Subcutaneous adipose tissue (tissue), 4 donors: Measurements from ENCODE around the gene UBXN6. TPM values are rescaled to one million over a fixed set of nuclear protein-coding genes. Genes with fewer than 3 reads are reported as not detected.

Source experiments
- total RNA-seq, 4 donors: library from RNA; depleted of rRNA; stranded (reverse); fragments of >200 nt; gene quantifications; one replicate each; pipeline ENCODE4 v1.1.0, GENCODE V29; 2016
- TF ChIP-seq, protein P1 (sequence below): fragments of 450-650 bp; IDR thresholded peaks from one replicate; pipeline ENCODE4 v1.5.1; 2016; ENCODE audit warnings: low read depth, mild to moderate bottlenecking, control low read depth, antibody characterized with exemption, moderate library complexity

Gene UBXN6
- total RNA-seq, 4 donors from 2014 or later, result 85.0 to 149 (median 102) TPM

DNA sequence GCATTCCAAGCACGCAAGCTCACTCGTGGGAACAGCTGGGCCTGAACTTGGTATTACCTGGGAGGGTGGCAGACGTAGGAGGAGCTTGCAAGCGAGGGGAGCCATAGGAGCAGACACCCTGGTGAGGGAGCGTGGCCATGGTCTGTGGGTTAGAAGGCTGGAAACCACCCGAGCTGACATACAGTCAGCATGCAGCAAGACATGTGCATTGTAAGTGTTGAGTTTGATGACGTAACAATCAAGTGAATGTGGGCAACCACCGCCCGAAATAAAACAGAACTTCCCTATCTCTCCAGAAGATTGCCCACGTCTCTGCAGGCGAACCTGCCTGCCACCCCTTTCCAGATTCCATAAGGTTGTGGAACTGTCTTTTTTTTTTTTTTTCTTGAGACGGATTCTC lies 26.8 kb downstream of the UBXN6 start:
- TF ChIP-seq, protein P1, sequence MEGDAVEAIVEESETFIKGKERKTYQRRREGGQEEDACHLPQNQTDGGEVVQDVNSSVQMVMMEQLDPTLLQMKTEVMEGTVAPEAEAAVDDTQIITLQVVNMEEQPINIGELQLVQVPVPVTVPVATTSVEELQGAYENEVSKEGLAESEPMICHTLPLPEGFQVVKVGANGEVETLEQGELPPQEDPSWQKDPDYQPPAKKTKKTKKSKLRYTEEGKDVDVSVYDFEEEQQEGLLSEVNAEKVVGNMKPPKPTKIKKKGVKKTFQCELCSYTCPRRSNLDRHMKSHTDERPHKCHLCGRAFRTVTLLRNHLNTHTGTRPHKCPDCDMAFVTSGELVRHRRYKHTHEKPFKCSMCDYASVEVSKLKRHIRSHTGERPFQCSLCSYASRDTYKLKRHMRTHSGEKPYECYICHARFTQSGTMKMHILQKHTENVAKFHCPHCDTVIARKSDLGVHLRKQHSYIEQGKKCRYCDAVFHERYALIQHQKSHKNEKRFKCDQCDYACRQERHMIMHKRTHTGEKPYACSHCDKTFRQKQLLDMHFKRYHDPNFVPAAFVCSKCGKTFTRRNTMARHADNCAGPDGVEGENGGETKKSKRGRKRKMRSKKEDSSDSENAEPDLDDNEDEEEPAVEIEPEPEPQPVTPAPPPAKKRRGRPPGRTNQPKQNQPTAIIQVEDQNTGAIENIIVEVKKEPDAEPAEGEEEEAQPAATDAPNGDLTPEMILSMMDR, result no peak

DNA sequence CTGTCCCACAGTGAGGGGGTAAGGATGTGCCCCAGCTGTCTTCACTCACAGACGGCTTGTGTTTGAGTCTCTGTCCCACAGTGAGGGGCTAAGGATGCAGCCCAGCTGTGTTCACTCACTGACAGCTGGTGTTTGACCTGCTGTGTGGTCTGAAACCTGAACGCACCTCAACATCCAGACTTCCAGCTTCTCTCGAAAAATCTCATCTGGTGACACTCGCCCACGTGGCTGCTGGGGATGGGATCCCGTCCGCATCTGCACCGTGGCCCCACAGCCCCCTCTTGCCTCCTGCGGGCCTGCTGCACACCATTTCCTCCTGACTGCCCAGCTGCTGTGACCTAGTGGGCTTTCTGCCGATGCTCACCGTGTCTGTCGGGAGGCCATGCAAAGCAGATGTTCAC lies 27.8 kb downstream of the UBXN6 start:
- TF ChIP-seq, protein P1, result no peak

DNA sequence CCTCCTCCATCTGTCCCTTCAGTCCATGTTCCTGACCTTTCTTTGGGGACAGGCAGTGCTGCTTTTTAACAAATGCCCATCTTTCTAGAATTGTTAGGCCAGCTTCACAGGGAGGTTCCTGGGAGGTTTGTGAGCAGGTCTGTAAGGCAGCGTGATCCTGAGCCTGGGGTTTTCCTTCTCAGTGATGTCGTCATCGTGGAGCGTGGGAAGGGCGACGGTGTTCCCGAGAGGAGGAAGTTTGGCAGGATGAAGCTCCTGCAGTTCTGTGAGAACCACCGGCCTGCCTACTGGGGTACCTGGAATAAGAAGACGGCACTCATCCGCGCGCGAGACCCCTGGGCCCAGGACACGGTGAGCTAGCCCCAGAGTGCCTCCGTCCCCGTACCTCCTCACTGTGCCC lies 28.3 kb downstream of the UBXN6 start:
- TF ChIP-seq, protein P1, result no peak

DNA sequence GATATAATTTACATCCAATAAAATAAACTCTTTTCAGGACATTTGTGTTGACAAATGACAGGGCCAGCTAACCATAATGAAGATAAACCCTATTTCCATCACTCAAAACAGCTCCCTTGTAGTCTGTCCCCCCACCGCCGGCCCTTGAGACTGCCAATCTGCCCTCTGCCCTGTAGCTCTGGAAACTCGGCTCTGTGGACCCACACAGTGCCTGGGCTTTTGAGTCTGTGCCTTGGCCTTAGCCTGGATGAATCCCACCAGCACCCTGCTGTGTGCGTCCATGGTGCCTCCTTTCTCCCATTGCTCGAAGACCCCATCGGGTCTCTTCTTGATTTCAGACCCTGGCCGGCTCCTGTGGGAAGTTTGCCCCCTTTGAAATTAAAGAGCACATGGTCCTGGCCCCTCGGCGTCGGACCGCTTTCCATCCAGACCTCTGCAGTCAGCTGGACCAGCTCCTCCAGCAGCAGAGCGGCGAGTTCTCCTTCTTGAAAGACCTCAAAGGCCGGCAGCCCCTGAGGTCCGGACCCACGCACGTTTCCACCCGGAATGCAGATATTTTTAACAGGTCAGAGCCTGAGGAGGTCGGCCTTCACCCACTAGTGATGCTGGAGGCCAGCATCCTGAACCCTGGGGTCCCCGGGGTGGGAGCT lies 29.1 kb downstream of the UBXN6 start:
- TF ChIP-seq, protein P1, result no peak

DNA sequence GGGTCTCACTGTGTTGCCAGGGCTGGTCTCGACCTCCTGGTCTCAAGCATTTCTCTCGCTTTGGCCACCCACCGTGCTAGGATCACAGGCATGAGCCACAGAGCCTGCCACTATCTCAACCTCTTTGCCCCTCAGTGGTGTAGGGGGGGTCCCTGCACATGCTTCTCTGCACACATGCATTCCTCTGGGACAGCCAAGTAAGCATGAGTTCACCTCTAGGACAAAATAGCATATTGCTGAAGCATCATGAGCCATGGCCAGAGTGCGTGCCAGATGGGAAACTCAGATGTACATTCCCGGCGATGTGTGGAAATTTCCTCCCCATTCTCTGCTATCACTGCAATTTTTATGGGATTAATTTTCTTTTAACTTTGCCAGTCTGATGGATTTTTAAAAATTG lies 32.1 kb downstream of the UBXN6 start:
- TF ChIP-seq, protein P1, result no peak

DNA sequence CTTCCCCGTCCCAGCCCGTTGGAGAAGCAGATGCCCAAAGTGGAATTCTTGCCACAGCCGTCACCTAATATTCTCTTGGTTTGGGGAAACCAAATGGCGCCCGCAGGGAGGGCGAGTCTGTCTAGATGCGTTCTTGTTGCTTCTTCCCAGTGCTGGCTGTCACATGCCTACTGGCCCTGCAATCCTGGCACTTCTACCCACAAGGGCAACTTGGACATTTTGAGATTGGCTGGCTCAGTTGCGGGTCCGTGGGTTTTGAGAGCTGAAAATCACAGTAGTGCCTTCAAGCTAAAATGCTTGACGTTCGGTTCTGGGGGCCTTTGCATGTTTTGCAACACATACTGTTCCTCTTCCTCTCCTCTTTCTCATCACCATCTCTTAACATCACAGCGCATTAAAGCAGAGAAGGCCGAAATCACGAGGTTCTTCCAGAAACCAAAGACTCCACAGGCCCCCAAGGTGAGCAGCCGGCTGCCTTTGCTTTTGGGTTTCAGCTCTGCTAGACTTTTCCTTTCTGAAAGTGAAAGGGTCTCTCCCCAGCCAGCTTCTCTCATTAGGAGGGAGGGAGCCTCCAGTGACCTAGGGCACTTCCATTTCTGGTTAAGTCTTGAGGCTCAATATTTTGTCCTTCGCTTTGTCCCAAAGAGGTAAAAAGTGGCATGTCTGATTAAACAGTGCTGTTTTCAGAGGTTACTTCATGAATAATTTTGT lies 34.0 kb downstream of the UBXN6 start:
- TF ChIP-seq, protein P1, result no peak

DNA sequence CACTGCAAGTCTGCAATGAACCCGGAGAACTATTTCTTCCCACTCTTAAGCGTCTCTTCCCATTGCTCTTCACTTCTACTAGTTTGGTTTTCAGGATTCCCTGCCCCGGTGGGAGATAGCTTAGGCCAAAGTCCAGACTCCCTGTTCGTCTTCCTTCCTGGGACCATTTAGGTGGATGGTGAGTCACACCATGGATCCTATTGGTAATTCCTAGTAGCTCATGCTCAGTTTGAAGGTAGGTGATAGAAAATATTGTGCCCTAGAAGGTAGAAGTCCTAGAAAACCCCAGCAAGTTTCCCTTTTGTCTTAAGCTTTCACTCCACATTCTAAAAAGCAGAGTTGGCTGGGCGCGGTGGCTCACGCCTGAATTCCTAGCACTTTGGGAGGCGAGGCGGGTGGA lies 41.3 kb downstream of the UBXN6 start:
- TF ChIP-seq, protein P1, result no peak
